Breast epithelium (tissue), 4 donors: ENCODE results near the gene UQCRH. TPM values are rescaled to one million over a fixed set of nuclear protein-coding genes. Genes with fewer than 3 reads are reported as not detected.

Experiments
- DNase-seq, 2 donors: peaks; one replicate each; pipeline ENCODE4 v3.0.0-alpha.2; 2019; ENCODE audit warnings: low spot score in 2 of 2
- H3K27ac ChIP-seq, 2 donors: fragments of 200-600 bp; sonication (generic) in 1 of 2; one replicate each; pipeline ENCODE4 v1.5.1; 2016 to 2019; ENCODE audit warnings: mild to moderate bottlenecking in 1 of 2
- H3K27me3 ChIP-seq, 2 donors: fragments of 200-600 bp; sonication (generic) in 1 of 2; one replicate each; pipeline versions ENCODE4 v1.5.1 to v1.6.0; 2017 to 2019; ENCODE audit warnings: control low read depth in 1 of 2, mild to moderate bottlenecking in 1 of 2
- H3K36me3 ChIP-seq: fragments of 200-600 bp; one replicate; pipeline ENCODE4 v1.5.1; 2019
- H3K4me1 ChIP-seq, 2 donors: fragments of 200-600 bp; sonication (generic); one replicate each; pipeline ENCODE4 v1.5.1; 2016 to 2019; ENCODE audit warnings: control low read depth in 1 of 2
- H3K4me3 ChIP-seq, 3 donors: fragments of 200-600 bp; sonication (generic); 1 replicate in 2 of 3; 2 replicates in 1 of 3; pipeline ENCODE4 v1.5.1; 2016 to 2019; ENCODE audit warnings: mild to moderate bottlenecking in 3 of 3, moderate library complexity in 2 of 3
- H3K9me3 ChIP-seq, 2 donors: fragments of 200-600 bp; sonication (generic) in 1 of 2; one replicate each; pipeline ENCODE4 v1.5.1; 2016 to 2019; ENCODE audit warnings: control low read depth in 1 of 2
- POLR2A ChIP-seq: fragments of 450-650 bp; IDR thresholded peaks from one replicate; pipeline ENCODE4 v1.6.1; 2016; ENCODE audit warnings: antibody characterized with exemption, mild to moderate bottlenecking, moderate library complexity
- POLR2AphosphoS5 ChIP-seq, 3 donors: sonication (generic); formaldehyde crosslinking; IDR thresholded peaks; one replicate each; pipeline ENCODE4 v1.6.1; 2017; ENCODE audit warnings: antibody characterized with exemption in 3 of 3
- intact Hi-C: fragments of 100-400 bp; cut with DNase I; formaldehyde crosslinking; loops from one replicate; pipeline ENCODE4 v1.15.1; 2023; ENCODE audit warnings: low total_unique reads
- total RNA-seq, 3 donors: library from RNA; depleted of rRNA; stranded (reverse); fragments of >200 nt; gene quantifications; one replicate each; pipeline ENCODE4 v1.1.0, GENCODE V29; 2016
- TF ChIP-seq, protein P1 (sequence below), 3 donors: fragments of 450-650 bp; IDR thresholded peaks; one replicate each; pipeline ENCODE4 v1.5.1; 2016 to 2017; ENCODE audit warnings: antibody characterized with exemption in 3 of 3, mild to moderate bottlenecking in 3 of 3, moderate library complexity in 3 of 3

The UQCRH gene
- total RNA-seq, 3 donors from 2014 or later, result 300 to 334 (median 301) TPM

DNA sequence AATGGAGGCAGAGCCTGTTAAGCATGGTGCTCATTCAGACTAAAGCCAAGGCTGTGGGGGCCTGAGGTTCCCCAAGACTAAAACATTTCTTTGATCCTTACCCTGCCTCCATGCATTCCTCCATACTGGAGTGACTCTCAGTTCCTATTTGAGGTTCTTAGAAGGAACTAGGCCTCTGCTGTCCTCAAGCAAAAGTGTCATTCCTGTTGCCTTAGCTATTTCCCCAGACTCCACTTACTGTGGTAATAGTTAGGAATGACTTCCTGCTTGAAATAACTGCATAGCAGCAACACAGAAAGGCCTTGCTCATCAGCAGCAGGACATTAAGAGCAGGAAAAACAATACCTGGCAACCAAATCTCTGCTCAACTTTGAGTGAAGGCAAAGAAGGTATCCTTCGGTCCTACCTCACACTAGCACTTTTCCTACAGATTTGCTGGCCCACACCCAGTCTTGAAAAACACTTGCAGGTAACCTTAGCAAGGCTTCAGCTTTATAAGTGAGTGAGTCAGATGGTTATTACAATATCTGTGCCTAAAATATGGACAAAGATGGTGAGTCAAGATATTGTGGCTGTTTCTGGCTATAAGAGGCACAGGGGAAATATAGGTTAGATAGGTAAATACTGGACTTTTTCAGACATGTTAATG is 14.9 kb upstream of the UQCRH start:
- Histone ChIP-seq H3K9me3 (no peaks in the 10 kb centered on the region), H3K4me1 (no peaks in the 10 kb centered on the region), H3K27ac (no peak overlapping the region), H3K4me3 (no peak overlapping the region), H3K27me3 (no peaks in the 10 kb centered on the region), H3K36me3 (peaks cover 15% of the 10 kb centered on the region)
- TF ChIP-seq, protein P1, sequence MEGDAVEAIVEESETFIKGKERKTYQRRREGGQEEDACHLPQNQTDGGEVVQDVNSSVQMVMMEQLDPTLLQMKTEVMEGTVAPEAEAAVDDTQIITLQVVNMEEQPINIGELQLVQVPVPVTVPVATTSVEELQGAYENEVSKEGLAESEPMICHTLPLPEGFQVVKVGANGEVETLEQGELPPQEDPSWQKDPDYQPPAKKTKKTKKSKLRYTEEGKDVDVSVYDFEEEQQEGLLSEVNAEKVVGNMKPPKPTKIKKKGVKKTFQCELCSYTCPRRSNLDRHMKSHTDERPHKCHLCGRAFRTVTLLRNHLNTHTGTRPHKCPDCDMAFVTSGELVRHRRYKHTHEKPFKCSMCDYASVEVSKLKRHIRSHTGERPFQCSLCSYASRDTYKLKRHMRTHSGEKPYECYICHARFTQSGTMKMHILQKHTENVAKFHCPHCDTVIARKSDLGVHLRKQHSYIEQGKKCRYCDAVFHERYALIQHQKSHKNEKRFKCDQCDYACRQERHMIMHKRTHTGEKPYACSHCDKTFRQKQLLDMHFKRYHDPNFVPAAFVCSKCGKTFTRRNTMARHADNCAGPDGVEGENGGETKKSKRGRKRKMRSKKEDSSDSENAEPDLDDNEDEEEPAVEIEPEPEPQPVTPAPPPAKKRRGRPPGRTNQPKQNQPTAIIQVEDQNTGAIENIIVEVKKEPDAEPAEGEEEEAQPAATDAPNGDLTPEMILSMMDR (IDR thresholded peaks at IDR 0.05), result no peak
- no peak for TF ChIP-seq POLR2A
- TF ChIP-seq POLR2AphosphoS5 (IDR thresholded peaks at IDR 0.05), result no peak
- no peak for DNase-seq
- intact Hi-C loops, result no loop called here

DNA sequence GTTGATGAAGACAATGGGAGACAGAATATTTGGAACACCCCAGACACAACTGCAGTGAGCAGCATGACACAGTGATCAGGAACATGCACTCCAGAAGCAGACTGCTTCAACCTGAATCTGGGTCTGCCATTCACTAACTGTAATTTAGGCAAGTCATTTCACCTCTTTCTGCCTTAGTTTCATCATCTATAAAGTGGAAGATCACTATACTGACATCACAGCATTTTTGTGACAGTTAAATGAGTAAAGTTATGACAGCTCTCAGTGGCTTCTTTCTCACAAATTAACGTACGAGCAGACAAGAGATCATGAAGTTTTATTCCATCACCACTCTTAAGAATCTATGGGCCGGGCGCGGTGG is 14.4 kb upstream of the UQCRH start:
- no peak overlapping the region for H3K27ac ChIP-seq
- H3K4me1 ChIP-seq, result no peaks in the 10 kb centered on the region
- TF ChIP-seq POLR2AphosphoS5 (IDR thresholded peaks at IDR 0.05) (no peak), POLR2A (no peak)
- TF ChIP-seq, protein P1 (IDR thresholded peaks at IDR 0.05), result no peak
- H3K36me3 ChIP-seq, result peaks cover 15% of the 10 kb centered on the region
- H3K27me3 ChIP-seq, result no peaks in the 10 kb centered on the region
- no peaks in the 10 kb centered on the region for H3K9me3 ChIP-seq
- DNase-seq, result no peak
- H3K4me3 ChIP-seq, result no peak overlapping the region
- intact Hi-C loops, result no loop called here

- no peaks in the 10 kb centered on the region for H3K27me3 ChIP-seq
- peaks cover 15% of the 10 kb centered on the region for H3K36me3 ChIP-seq
- no peak for DNase-seq
- no peak overlapping the region for H3K27ac ChIP-seq
- H3K4me1 ChIP-seq, result no peaks in the 10 kb centered on the region
- TF ChIP-seq, protein P1 (IDR thresholded peaks at IDR 0.05), result no peak
- TF ChIP-seq POLR2AphosphoS5 (IDR thresholded peaks at IDR 0.05) (no peak), POLR2A (no peak)
- no peaks in the 10 kb centered on the region for H3K9me3 ChIP-seq
- no peak overlapping the region for H3K4me3 ChIP-seq
- intact Hi-C loops, result no loop called here
These were observed 13.5 kb upstream of the UQCRH start for GRCh38 chr1:46289976-46290375.

- Histone ChIP-seq H3K27me3 (no peaks in the 10 kb centered on the region), H3K27ac (no peak overlapping the region), H3K9me3 (no peaks in the 10 kb centered on the region), H3K36me3 (no peaks in the 10 kb centered on the region), H3K4me3 (no peak overlapping the region), H3K4me1 (no peaks in the 10 kb centered on the region)
- intact Hi-C loops, result no loop called here
- DNase-seq, result no peak
- TF ChIP-seq POLR2A (no peak), POLR2AphosphoS5 (IDR thresholded peaks at IDR 0.05) (no peak)
- TF ChIP-seq, protein P1 (IDR thresholded peaks at IDR 0.05), result no peak
These were observed 8.2 kb upstream of the UQCRH start for GRCh38 chr1:46295306-46295705.

DNA sequence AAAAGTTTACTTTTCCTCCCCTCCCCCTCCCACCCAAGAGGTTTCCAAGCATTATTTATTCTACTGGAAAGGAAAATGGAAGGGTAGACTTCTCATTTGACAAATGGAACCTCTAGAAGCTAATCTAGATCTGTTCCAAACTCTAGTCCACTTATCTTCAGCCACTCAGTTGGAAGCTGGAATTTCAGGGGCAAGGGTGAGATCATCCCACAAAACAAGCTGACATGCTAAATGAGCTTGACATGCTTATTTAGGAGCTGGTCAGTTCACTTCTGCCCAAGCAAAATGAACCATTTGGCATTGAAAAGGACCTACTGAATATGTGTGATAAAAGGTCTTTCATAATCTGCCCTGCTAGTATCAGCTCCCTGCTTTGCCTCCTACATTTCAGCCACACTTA is 5.1 kb upstream of the UQCRH start:
- no peak overlapping the region for H3K4me3 ChIP-seq
- no peaks in the 10 kb centered on the region for H3K27me3 ChIP-seq
- TF ChIP-seq POLR2AphosphoS5 (IDR thresholded peaks at IDR 0.05), result no peak
- TF ChIP-seq, protein P1 (IDR thresholded peaks at IDR 0.05), result no peak
- no peak overlapping the region for H3K27ac ChIP-seq
- H3K9me3 ChIP-seq, result no peaks in the 10 kb centered on the region
- no peak for DNase-seq
- no peaks in the 10 kb centered on the region for H3K36me3 ChIP-seq
- H3K4me1 ChIP-seq, result peaks cover 8 to 9% of the 10 kb centered on the region in 2 donors
- intact Hi-C loops, result no loop called here
